ENCODE results near the gene INPPL1. TPM values are rescaled to one million over a fixed set of nuclear protein-coding genes. Genes with fewer than 3 reads are reported as not detected.
A peak's percentile ranks its signal among the peaks of the same experiment; 100 is the strongest.

The INPPL1 gene
- total RNA-seq, 4 donors from 2014 or later: 65.8 to 134 (median 92.4) TPM

- WGBS, 2 donors (ENCODE audit: low coverage in 1 of 2): 80 to 94% methylated on average over 3 to 4 of the region's 14 CpGs
- TF ChIP-seq EP300 (IDR thresholded peaks at IDR 0.05): no peak
- TF ChIP-seq CTCF (IDR thresholded peaks at IDR 0.05): no peak
- no peak for TF ChIP-seq POLR2AphosphoS5 (IDR thresholded peaks at IDR 0.05)
- TF ChIP-seq POLR2A (IDR thresholded peaks at IDR 0.05): no peak
- peaks cover 0 to 54% (median 17%) of the 10 kb centered on the region in 3 donors for H3K4me1 ChIP-seq
- H3K27me3 ChIP-seq: no peaks in the 10 kb centered on the region
- H3K9me3 ChIP-seq: no peaks in the 10 kb centered on the region
- H3K27ac ChIP-seq: peak overlapping the region in 3 of 4 donors; percentile 11 to 54 (median 34)
- peaks cover 0 to 51% of the 10 kb centered on the region in 2 donors for H3K36me3 ChIP-seq
- no peak overlapping the region for H3K4me3 ChIP-seq
- ATAC-seq: no peak
Observed at GRCh38 chr11:72227316-72228228, 3.0 kb downstream of the INPPL1 start.

- TF ChIP-seq POLR2A (IDR thresholded peaks at IDR 0.05) (no peak), CTCF (IDR thresholded peaks at IDR 0.05) (peak in 3 of 4 experiments; percentile 29 to 37 (median 33)), POLR2AphosphoS5 (IDR thresholded peaks at IDR 0.05) (no peak), EP300 (IDR thresholded peaks at IDR 0.05) (no peak)
- Histone ChIP-seq H3K9me3 (no peaks in the 10 kb centered on the region), H3K27ac (peak overlapping the region in 3 of 4 donors; percentile 11 to 54 (median 34)), H3K27me3 (no peaks in the 10 kb centered on the region), H3K4me1 (peaks cover 0 to 58% (median 16%) of the 10 kb centered on the region in 3 donors), H3K4me3 (no peak overlapping the region), H3K36me3 (peaks cover 0 to 58% of the 10 kb centered on the region in 2 donors)
- no peak for ATAC-seq
- 40 to 71% methylated on average over 1 to 9 of the region's 16 CpGs for WGBS, 2 donors (ENCODE audit: low coverage in 1 of 2)
Observed at GRCh38 chr11:72228229-72228843, 3.8 kb downstream of the INPPL1 start.

- H3K27me3 ChIP-seq: no peaks in the 10 kb centered on the region
- no peak for TF ChIP-seq CTCF (IDR thresholded peaks at IDR 0.05)
- TF ChIP-seq POLR2A (IDR thresholded peaks at IDR 0.05): no peak
- TF ChIP-seq POLR2AphosphoS5 (IDR thresholded peaks at IDR 0.05): no peak
- TF ChIP-seq EP300 (IDR thresholded peaks at IDR 0.05): no peak
- H3K4me3 ChIP-seq: no peak overlapping the region
- peaks cover 0 to 63% (median 16%) of the 10 kb centered on the region in 3 donors for H3K4me1 ChIP-seq
- ATAC-seq: no peak
- peak overlapping the region in 3 of 4 donors; percentile 11 to 54 (median 34) for H3K27ac ChIP-seq
- 83% methylated on average over 6 of the region's 7 CpGs; no CpG with 5 or more reads in 1 of the 2 donors for WGBS, 2 donors (ENCODE audit: low coverage in 1 of 2)
- peaks cover 0 to 63% of the 10 kb centered on the region in 2 donors for H3K36me3 ChIP-seq
- H3K9me3 ChIP-seq: no peaks in the 10 kb centered on the region
Observed at GRCh38 chr11:72228844-72229231, 4.3 kb downstream of the INPPL1 start.

GRCh38 chr11:72229336-72229924 lies 4.9 kb downstream of the INPPL1 start:
- Histone ChIP-seq H3K4me1 (peaks cover 0 to 69% (median 16%) of the 10 kb centered on the region in 3 donors), H3K27me3 (no peaks in the 10 kb centered on the region), H3K4me3 (no peak overlapping the region), H3K27ac (no peak overlapping the region), H3K9me3 (no peaks in the 10 kb centered on the region), H3K36me3 (peaks cover 0 to 69% of the 10 kb centered on the region in 2 donors)
- no CpG with 5 or more reads among the region's 8 CpGs for WGBS, 2 donors (ENCODE audit: low coverage in 1 of 2)
- TF ChIP-seq CTCF (IDR thresholded peaks at IDR 0.05) (no peak), EP300 (IDR thresholded peaks at IDR 0.05) (no peak), POLR2A (IDR thresholded peaks at IDR 0.05) (no peak), POLR2AphosphoS5 (IDR thresholded peaks at IDR 0.05) (no peak)
- ATAC-seq: no peak

Measured in gastroesophageal sphincter (tissue), 4 donors.